HEK293T (cell line): ENCODE results near the gene DSC2.

Experiments used
- BHLHE40 ChIP-seq: fragments of 450-650 bp; IDR thresholded peaks from 2 replicates; pipeline ENCODE4 v1.6.1; 2016; ENCODE audit warnings: mild to moderate bottlenecking, moderate library complexity, borderline replicate concordance
- CTBP1 ChIP-seq: fragments of 450-650 bp; IDR thresholded peaks from 2 replicates; pipeline ENCODE4 v1.6.1; 2016; ENCODE audit warnings: borderline replicate concordance
- ELF4 ChIP-seq: fragments of 450-650 bp; IDR thresholded peaks from 2 replicates; pipeline ENCODE4 v1.6.1; 2017; ENCODE audit warnings: antibody characterized with exemption
- FOXA1 ChIP-seq: fragments of 450-650 bp; IDR thresholded peaks from 2 replicates; pipeline ENCODE4 v1.6.1; 2016; ENCODE audit warnings: mild to moderate bottlenecking
- FOXK2 ChIP-seq: fragments of 450-650 bp; IDR thresholded peaks from 2 replicates; pipeline ENCODE4 v1.6.1; 2016; ENCODE audit warnings: mild to moderate bottlenecking
- FOXM1 ChIP-seq: fragments of 450-650 bp; IDR thresholded peaks from 2 replicates; pipeline ENCODE4 v1.6.1; 2017; ENCODE audit warnings: mild to moderate bottlenecking, borderline replicate concordance
- HDGF ChIP-seq: fragments of 450-650 bp; IDR thresholded peaks from 2 replicates; pipeline ENCODE4 v1.6.1; 2017; ENCODE audit warnings: antibody characterized with exemption, borderline replicate concordance
- LEF1 ChIP-seq: fragments of 450-650 bp; IDR thresholded peaks from 2 replicates; pipeline ENCODE4 v1.6.1; 2017; ENCODE audit warnings: mild to moderate bottlenecking, borderline replicate concordance
- SP1 ChIP-seq: fragments of 450-650 bp; IDR thresholded peaks from 2 replicates; pipeline ENCODE4 v1.6.1; 2017
- ZNF384 ChIP-seq: fragments of 450-650 bp; IDR thresholded peaks from 2 replicates; pipeline ENCODE4 v1.6.1; 2016

GRCh38 chr18:31088532-31088931, 13.7 kb downstream of the DSC2 start:
- TF ChIP-seq FOXM1 (no peak), SP1 (no peak), FOXK2 (no peak), BHLHE40 (no peak), FOXA1 (no peak), ZNF384 (no peak), CTBP1 (no peak), ELF4 (no peak), LEF1 (no peak), HDGF (no peak)
